ENCODE results near the gene IVD.

GRCh38 chr15:40398413-40398873 lies 7.2 kb upstream of the IVD start:
- TF ChIP-seq ZFP3 (CRISPR knock-in tag; IDR thresholded peaks at IDR 0.05) (no peak), PATZ1 (CRISPR knock-in tag; IDR thresholded peaks at IDR 0.05; ENCODE audit: borderline replicate concordance) (no peak), ZNF565 (CRISPR knock-in tag; conservative IDR thresholded peaks at IDR 0.05; ENCODE audit: low read depth) (no peak), GLIS3 (CRISPR knock-in tag; IDR thresholded peaks at IDR 0.05) (no peak), ZC3H10 (CRISPR knock-in tag; IDR thresholded peaks at IDR 0.05) (no peak), CSDC2 (CRISPR knock-in tag; IDR thresholded peaks at IDR 0.05) (no peak)
- TF ChIP-seq, protein P1, sequence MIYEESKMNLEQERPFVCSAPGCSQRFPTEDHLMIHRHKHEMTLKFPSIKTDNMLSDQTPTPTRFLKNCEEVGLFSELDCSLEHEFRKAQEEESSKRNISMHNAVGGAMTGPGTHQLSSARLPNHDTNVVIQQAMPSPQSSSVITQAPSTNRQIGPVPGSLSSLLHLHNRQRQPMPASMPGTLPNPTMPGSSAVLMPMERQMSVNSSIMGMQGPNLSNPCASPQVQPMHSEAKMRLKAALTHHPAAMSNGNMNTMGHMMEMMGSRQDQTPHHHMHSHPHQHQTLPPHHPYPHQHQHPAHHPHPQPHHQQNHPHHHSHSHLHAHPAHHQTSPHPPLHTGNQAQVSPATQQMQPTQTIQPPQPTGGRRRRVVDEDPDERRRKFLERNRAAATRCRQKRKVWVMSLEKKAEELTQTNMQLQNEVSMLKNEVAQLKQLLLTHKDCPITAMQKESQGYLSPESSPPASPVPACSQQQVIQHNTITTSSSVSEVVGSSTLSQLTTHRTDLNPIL (CRISPR knock-in tag; IDR thresholded peaks at IDR 0.05; ENCODE audit: low read depth) = no peak
